Upper lobe of left lung (tissue), 4 donors: ENCODE measurements around the gene CD83.

Source experiments
- CTCF ChIP-seq, 6 experiments: fragments of 450-650 bp in 4 of 6; fragments of 200-600 bp in 2 of 6; sonication (generic) in 2 of 6; IDR thresholded peaks; one replicate each; pipeline ENCODE4 v1.5.1; 2016 to 2019; ENCODE audit warnings: antibody characterized with exemption in 6 of 6
- EP300 ChIP-seq, 4 donors: sonication (generic); formaldehyde crosslinking; IDR thresholded peaks; one replicate each; pipeline ENCODE4 v1.5.1; 2017; ENCODE audit warnings: antibody characterized with exemption in 4 of 4, control low read depth in 2 of 4
- POLR2A ChIP-seq, 4 donors: fragments of 450-650 bp; IDR thresholded peaks; one replicate each; pipeline ENCODE4 v1.5.1; 2016 to 2017; ENCODE audit warnings: antibody characterized with exemption in 4 of 4, mild to moderate bottlenecking in 2 of 4
- POLR2AphosphoS5 ChIP-seq, 2 donors: sonication (generic); formaldehyde crosslinking; IDR thresholded peaks; one replicate each; pipeline ENCODE4 v1.5.1; 2017; ENCODE audit warnings: antibody characterized with exemption in 2 of 2

GRCh38 chr6:14165091-14165490 lies 47.5 kb downstream of the CD83 start:
- TF ChIP-seq CTCF (IDR thresholded peaks at IDR 0.05) (no peak), POLR2AphosphoS5 (IDR thresholded peaks at IDR 0.05) (no peak), POLR2A (IDR thresholded peaks at IDR 0.05) (no peak), EP300 (IDR thresholded peaks at IDR 0.05) (no peak)
